HEK293 (cell line): ENCODE measurements around the gene KIF17.
A peak's percentile ranks its signal among the peaks of the same experiment; 100 is the strongest.

Experiments used
- CTCF ChIA-PET: fragments of 350-600 bp; formaldehyde crosslinking; extraction: SDS; loops from one replicate; lab custom pipeline; 2021; ENCODE audit warnings: antibody characterized with exemption; lab: Yijun Ruan, JAX
- POLR2A ChIA-PET: fragments of 300-600 bp; formaldehyde crosslinking; extraction: SDS; loops from one replicate; lab custom pipeline; 2020; ENCODE audit warnings: antibody characterized with exemption, inconsistent platforms; lab: Yijun Ruan, JAX
- H3K27ac ChIP-seq: fragments of 200-500 bp; sonication (Bioruptor generic); 2 replicates; pipeline ENCODE4 v1.5.1; 2014; ENCODE audit warnings: low read depth, low read length, control low read depth, inconsistent platforms; ENCODE audit errors: extremely low read depth
- H3K36me3 ChIP-seq, 2 experiments: fragments of 200-500 bp in 1 of 2; sonication (Bioruptor generic) in 1 of 2; 1 replicate in 1 of 2; 2 replicates in 1 of 2; pipeline ENCODE4 v1.5.1; 2014 to 2017; ENCODE audit warnings: inconsistent platforms in 2 of 2, low read length in 2 of 2; ENCODE audit not compliant: control insufficient read depth in 2 of 2, insufficient read depth in 1 of 2
- H3K4me1 ChIP-seq: fragments of 200-500 bp; sonication (Bioruptor generic); 2 replicates; pipeline ENCODE4 v1.5.1; 2014; ENCODE audit warnings: mild to moderate bottlenecking, low read length, inconsistent platforms; ENCODE audit not compliant: control insufficient read depth, insufficient read depth
- H3K4me3 ChIP-seq: 2 replicates; pipeline ENCODE4 v1.5.1; 2011; ENCODE audit warnings: low read depth, mild to moderate bottlenecking, control low read depth, low read length, moderate library complexity
- H3K9me3 ChIP-seq: fragments of 200-500 bp; sonication (Bioruptor generic); 2 replicates; pipeline ENCODE4 v1.5.1; 2014; ENCODE audit warnings: low read depth, low read length, inconsistent platforms; ENCODE audit not compliant: control insufficient read depth, insufficient read depth
- AEBP2 ChIP-seq: fragments of 450-650 bp; formaldehyde crosslinking; IDR thresholded peaks from 2 replicates; pipeline ENCODE4 v1.5.1; 2016; ENCODE audit warnings: missing biosample characterization, missing genetic modification characterization, borderline replicate concordance
- BCL11A ChIP-seq: fragments of 450-650 bp; formaldehyde crosslinking; IDR thresholded peaks from 2 replicates; pipeline ENCODE4 v1.5.1; 2016; ENCODE audit warnings: low read depth, missing biosample characterization, missing genetic modification characterization
- BCL11B ChIP-seq: fragments of 450-650 bp; formaldehyde crosslinking; IDR thresholded peaks from 2 replicates; pipeline ENCODE4 v1.5.1; 2016; ENCODE audit warnings: low read depth, missing biosample characterization, missing genetic modification characterization
- GLIS1 ChIP-seq: fragments of 450-650 bp; formaldehyde crosslinking; IDR thresholded peaks from 2 replicates; pipeline ENCODE4 v1.5.1; 2016; ENCODE audit warnings: missing biosample characterization, missing genetic modification characterization
- GLIS2 ChIP-seq: fragments of 450-650 bp; formaldehyde crosslinking; IDR thresholded peaks from 2 replicates; pipeline ENCODE4 v1.5.1; 2016; ENCODE audit warnings: missing biosample characterization, missing genetic modification characterization
- SETDB1 ChIP-seq: IDR thresholded peaks from one replicate; pipeline ENCODE4 v1.6.1; 2017; ENCODE audit warnings: mild to moderate bottlenecking, low read length, moderate library complexity, mixed read lengths; ENCODE audit not compliant: insufficient read length
- TRIM28 ChIP-seq: IDR thresholded peaks from 2 replicates; pipeline ENCODE4 v1.6.1; 2011; ENCODE audit warnings: low read length, control low read depth, borderline replicate concordance
- ZBTB20 ChIP-seq: fragments of 450-650 bp; formaldehyde crosslinking; IDR thresholded peaks from 2 replicates; pipeline ENCODE4 v1.5.1; 2016; ENCODE audit warnings: missing biosample characterization, missing genetic modification characterization
- ZBTB48 ChIP-seq: fragments of 450-650 bp; formaldehyde crosslinking; IDR thresholded peaks from 2 replicates; pipeline ENCODE4 v1.5.1; 2016; ENCODE audit warnings: missing biosample characterization, missing genetic modification characterization
- ZFP41 ChIP-seq: fragments of 450-650 bp; formaldehyde crosslinking; IDR thresholded peaks from 2 replicates; pipeline ENCODE4 v1.5.1; 2016; ENCODE audit warnings: missing biosample characterization, missing genetic modification characterization, borderline replicate concordance
- ZFP69B ChIP-seq: fragments of 450-650 bp; formaldehyde crosslinking; IDR thresholded peaks from 2 replicates; pipeline ENCODE4 v1.5.1; 2016; ENCODE audit warnings: missing biosample characterization, missing genetic modification characterization
- ZIC2 ChIP-seq: fragments of 450-650 bp; formaldehyde crosslinking; IDR thresholded peaks from 2 replicates; pipeline ENCODE4 v1.5.1; 2016; ENCODE audit warnings: missing biosample characterization, missing genetic modification characterization
- ZNF16 ChIP-seq: fragments of 450-650 bp; formaldehyde crosslinking; IDR thresholded peaks from 2 replicates; pipeline ENCODE4 v1.5.1; 2016; ENCODE audit warnings: low read depth, missing biosample characterization, missing genetic modification characterization
- ZNF214 ChIP-seq: fragments of 450-650 bp; formaldehyde crosslinking; IDR thresholded peaks from 2 replicates; pipeline ENCODE4 v1.5.1; 2017; ENCODE audit warnings: missing biosample characterization, mild to moderate bottlenecking, missing genetic modification characterization, borderline replicate concordance
- ZNF423 ChIP-seq: fragments of 450-650 bp; formaldehyde crosslinking; IDR thresholded peaks from 2 replicates; pipeline ENCODE4 v1.5.1; 2016; ENCODE audit warnings: missing biosample characterization, missing genetic modification characterization
- ZNF529 ChIP-seq: fragments of 450-650 bp; formaldehyde crosslinking; IDR thresholded peaks from 2 replicates; pipeline ENCODE4 v1.5.1; 2017; ENCODE audit warnings: missing genetic modification characterization, missing biosample characterization; ENCODE audit not compliant: insufficient replicate concordance
- ZNF560 ChIP-seq: fragments of 450-650 bp; formaldehyde crosslinking; IDR thresholded peaks from 2 replicates; pipeline ENCODE4 v1.5.1; 2017; ENCODE audit warnings: missing biosample characterization, missing genetic modification characterization, borderline replicate concordance
- ZNF626 ChIP-seq: fragments of 450-650 bp; sonication (Bioruptor Pico); formaldehyde crosslinking; IDR thresholded peaks from 2 replicates; pipeline ENCODE4 v1.5.1; 2018; ENCODE audit warnings: missing biosample characterization, missing genetic modification characterization, inconsistent platforms
- ZNF791 ChIP-seq: fragments of 450-650 bp; formaldehyde crosslinking; IDR thresholded peaks from 2 replicates; pipeline ENCODE4 v1.5.1; 2016; ENCODE audit warnings: missing biosample characterization, missing genetic modification characterization
- TF ChIP-seq, protein P1 (sequence below): fragments of 450-650 bp; IDR thresholded peaks from 2 replicates; pipeline ENCODE4 v1.5.1; 2018; ENCODE audit warnings: missing biosample characterization, mild to moderate bottlenecking, missing genetic modification characterization
- TF ChIP-seq, protein P2 (sequence below): fragments of 450-650 bp; formaldehyde crosslinking; IDR thresholded peaks from 2 replicates; pipeline ENCODE4 v1.5.1; 2016; ENCODE audit warnings: missing biosample characterization, missing genetic modification characterization
- TF ChIP-seq, protein P3 (sequence below): fragments of 450-650 bp; formaldehyde crosslinking; IDR thresholded peaks from 2 replicates; pipeline ENCODE4 v1.5.1; 2016; ENCODE audit warnings: missing biosample characterization, missing genetic modification characterization

KIF17 gene

DNA sequence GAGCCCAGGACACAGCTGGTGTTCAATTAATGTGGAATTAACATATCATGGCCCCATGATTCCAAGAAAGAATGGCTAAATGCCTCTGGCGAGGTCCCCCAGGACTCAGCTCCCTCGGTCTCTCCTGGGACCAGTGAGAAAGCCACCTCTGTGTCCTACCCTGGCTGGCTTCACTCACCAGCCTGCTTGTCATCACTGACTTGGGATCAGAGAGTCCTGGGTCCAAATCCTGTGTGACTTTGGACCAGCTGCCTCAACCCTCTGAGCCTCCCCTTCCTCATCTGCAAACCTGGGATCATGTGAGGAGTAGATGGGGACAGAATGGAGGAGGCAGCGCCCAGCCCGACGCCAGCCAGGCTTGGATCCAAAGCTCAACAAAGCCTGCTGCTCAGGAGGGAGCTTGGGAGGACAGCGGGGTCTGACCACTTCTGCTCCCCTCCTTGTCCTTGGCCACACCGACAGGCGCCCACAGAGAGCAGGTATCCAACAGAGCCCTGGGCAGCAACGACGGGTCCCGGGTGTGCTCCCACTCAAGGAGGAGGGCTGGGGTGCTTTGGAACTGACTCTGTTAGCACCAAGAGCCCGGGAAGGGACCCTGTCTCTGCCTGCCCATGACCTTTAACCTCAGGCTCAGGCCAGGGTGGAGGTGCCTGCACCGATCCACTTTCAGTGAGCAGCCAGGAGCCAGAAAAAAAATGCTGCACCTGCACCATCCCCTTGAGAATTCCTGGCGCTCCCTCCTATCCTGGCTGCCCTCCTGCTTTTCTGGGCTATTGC lies 11.5 kb upstream of the KIF17 start:
- CTCF ChIA-PET = interaction anchor here (2.4 kb wide), 1 partner anchor 33 kb away, joined by 11 read pairs; no protein-coding TSS in a partner anchor
- Histone ChIP-seq H3K9me3 (no peaks in the 10 kb centered on the region), H3K4me1 (peaks cover 8% of the 10 kb centered on the region), H3K36me3 (no peaks in the 10 kb centered on the region), H3K27ac (no peak overlapping the region), H3K4me3 (no peak overlapping the region)
- POLR2A ChIA-PET = no interaction called here
- TF ChIP-seq BCL11B (tag by site-specific recombination) (0 out of 2 replicates have a peak, but pooled peaks have one; percentile 40), ZNF529 (no peak), ZNF214 (no peak)

- no peak overlapping the region for H3K4me3 ChIP-seq
- H3K9me3 ChIP-seq = no peaks in the 10 kb centered on the region
- TF ChIP-seq ZNF16 (tag by site-specific recombination) (peak; percentile 89), GLIS2 (0 out of 2 replicates have a peak, but pooled peaks have one; percentile 7)
- TF ChIP-seq, protein P1, sequence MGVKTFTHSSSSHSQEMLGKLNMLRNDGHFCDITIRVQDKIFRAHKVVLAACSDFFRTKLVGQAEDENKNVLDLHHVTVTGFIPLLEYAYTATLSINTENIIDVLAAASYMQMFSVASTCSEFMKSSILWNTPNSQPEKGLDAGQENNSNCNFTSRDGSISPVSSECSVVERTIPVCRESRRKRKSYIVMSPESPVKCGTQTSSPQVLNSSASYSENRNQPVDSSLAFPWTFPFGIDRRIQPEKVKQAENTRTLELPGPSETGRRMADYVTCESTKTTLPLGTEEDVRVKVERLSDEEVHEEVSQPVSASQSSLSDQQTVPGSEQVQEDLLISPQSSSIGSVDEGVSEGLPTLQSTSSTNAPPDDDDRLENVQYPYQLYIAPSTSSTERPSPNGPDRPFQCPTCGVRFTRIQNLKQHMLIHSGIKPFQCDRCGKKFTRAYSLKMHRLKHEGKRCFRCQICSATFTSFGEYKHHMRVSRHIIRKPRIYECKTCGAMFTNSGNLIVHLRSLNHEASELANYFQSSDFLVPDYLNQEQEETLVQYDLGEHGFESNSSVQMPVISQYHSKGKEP = no peak
- no peaks in the 10 kb centered on the region for H3K36me3 ChIP-seq
- CTCF ChIA-PET = interaction anchor here (0.6 to 2.4 kb wide), 4 partner anchors 15 to 32 kb away, joined by 3 to 11 read pairs (median 4); no protein-coding TSS in a partner anchor
- no peak overlapping the region for H3K27ac ChIP-seq
- POLR2A ChIA-PET = no interaction called here
- H3K4me1 ChIP-seq = peaks cover 8% of the 10 kb centered on the region
Observed at GRCh38 chr1:20728371-20729154, 10.8 kb upstream of the KIF17 start.

DNA sequence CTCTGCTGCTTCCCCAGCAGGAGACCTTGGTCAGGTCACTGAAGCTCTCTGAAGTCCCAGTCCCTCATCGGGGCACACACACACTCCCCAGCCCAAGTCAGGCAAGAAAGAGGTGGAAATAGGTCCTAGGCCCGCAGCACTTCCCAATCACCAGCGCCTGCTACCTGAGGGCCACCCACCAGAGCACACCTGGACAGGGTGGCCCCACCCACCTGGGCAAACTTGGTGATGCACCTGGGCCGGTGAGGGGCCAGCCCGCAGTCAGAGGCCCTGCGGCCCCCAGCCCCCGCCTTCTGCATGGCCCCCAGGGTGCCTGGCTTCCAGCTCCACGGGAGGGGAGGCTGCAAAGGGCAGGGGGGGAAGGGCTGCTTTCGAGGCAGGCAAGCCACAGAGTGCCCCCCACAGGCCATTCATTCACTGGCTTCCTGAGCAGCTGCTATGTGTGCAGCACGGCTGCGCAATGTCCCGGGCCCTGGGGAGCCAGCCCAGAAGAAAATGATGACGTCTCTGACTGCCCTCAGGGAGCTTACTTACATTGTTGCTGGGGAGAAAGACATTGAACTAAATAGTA lies 10.0 kb upstream of the KIF17 start:
- Histone ChIP-seq H3K9me3 (no peaks in the 10 kb centered on the region), H3K27ac (no peak overlapping the region), H3K36me3 (no peaks in the 10 kb centered on the region), H3K4me3 (no peak overlapping the region), H3K4me1 (peaks cover 6% of the 10 kb centered on the region)
- ChIA-PET POLR2A (interaction anchor here (1.0 kb wide), 1 partner anchor 31 kb away, joined by 4 read pairs; no protein-coding TSS in a partner anchor), CTCF (interaction anchor here (0.6 to 2.4 kb wide), 4 partner anchors 14 to 31 kb away, joined by 3 to 11 read pairs (median 4); no protein-coding TSS in a partner anchor)
- TF ChIP-seq ZNF423 (0 out of 2 replicates have a peak, but pooled peaks have one; percentile 33), SETDB1 (no peak), ZFP69B (tag by site-specific recombination) (no peak), ZIC2 (tag by site-specific recombination) (peak; percentile 61), GLIS1 (peak; percentile 41), ZNF626 (no peak), ZBTB20 (tag by site-specific recombination) (no peak), ZBTB48 (tag by site-specific recombination) (no peak), ZNF560 (tag by site-specific recombination) (no peak), ZFP41 (no peak), TRIM28 (no peak; the same call in 1 of the 2 replicates), AEBP2 (tag by site-specific recombination) (no peak), ZNF791 (tag by site-specific recombination) (no peak), BCL11A (tag by site-specific recombination) (no peak)
- TF ChIP-seq, protein P2, sequence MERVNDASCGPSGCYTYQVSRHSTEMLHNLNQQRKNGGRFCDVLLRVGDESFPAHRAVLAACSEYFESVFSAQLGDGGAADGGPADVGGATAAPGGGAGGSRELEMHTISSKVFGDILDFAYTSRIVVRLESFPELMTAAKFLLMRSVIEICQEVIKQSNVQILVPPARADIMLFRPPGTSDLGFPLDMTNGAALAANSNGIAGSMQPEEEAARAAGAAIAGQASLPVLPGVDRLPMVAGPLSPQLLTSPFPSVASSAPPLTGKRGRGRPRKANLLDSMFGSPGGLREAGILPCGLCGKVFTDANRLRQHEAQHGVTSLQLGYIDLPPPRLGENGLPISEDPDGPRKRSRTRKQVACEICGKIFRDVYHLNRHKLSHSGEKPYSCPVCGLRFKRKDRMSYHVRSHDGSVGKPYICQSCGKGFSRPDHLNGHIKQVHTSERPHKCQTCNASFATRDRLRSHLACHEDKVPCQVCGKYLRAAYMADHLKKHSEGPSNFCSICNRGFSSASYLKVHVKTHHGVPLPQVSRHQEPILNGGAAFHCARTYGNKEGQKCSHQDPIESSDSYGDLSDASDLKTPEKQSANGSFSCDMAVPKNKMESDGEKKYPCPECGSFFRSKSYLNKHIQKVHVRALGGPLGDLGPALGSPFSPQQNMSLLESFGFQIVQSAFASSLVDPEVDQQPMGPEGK (tag by site-specific recombination) = peak; percentile 18; the same call in 1 of the 2 replicates
- TF ChIP-seq, protein P3, sequence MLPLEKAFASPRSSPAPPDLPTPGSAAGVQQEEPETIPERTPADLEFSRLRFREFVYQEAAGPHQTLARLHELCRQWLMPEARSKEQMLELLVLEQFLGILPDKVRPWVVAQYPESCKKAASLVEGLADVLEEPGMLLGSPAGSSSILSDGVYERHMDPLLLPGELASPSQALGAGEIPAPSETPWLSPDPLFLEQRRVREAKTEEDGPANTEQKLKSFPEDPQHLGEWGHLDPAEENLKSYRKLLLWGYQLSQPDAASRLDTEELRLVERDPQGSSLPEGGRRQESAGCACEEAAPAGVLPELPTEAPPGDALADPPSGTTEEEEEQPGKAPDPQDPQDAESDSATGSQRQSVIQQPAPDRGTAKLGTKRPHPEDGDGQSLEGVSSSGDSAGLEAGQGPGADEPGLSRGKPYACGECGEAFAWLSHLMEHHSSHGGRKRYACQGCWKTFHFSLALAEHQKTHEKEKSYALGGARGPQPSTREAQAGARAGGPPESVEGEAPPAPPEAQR = no peak
